ENCODE data around the gene MSANTD3.
A peak's percentile ranks its signal among the peaks of the same experiment; 100 is the strongest.
"Not testable (repeated sequence)": the region's sequence is repeated elsewhere in the genome, so short reads cannot be mapped to it uniquely, and the experiment has no call there.

MSANTD3 gene, protein sequence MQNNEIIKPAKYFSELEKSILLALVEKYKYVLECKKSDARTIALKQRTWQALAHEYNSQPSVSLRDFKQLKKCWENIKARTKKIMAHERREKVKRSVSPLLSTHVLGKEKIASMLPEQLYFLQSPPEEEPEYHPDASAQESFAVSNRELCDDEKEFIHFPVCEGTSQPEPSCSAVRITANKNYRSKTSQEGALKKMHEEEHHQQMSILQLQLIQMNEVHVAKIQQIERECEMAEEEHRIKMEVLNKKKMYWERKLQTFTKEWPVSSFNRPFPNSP

DNA sequence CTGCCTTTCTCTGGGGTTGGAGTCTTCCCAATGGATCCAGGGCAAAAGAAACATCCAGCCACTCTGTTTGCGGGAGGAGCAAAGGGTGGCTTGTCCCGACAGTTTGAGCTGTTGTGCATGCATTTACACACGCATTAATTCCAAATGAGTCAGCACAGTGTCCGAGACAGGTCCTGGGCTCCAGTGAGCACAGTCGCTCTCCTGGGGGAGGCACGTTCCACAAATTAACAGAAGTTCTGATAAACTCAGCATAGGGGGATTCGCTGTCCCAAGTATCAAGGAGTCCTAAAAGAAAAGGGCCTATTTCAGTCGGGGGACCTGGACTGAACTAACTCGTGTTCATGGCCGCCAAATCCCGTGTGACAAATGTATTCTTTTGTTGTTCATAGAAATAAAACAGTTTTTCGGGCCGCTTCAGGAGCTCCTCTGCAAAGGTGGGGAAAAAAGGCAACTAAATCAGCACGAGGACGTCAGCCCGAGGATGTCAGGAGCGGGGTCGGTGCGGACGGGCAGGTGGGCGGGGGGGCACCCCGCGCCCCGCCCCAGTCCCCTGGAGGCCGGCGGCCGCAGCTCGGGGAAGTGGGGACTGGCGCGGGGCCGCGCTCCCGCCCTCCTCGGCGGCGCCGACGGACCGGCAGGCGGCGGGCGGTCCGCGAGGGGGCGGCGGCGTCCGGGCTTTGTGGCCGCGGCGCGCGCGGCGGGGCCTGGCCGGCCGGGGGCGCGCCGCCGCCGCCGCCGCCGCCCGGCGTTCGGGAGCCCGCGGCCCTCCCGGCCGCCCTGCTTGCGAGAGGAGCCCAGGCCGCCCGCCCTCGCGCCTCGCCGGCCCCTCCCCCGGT is at the start of gene MSANTD3:
Gene MSANTD3 (plus strand): TSS at position 614 of the 836 bp plus-strand sequence. CDS start 14,796 bp downstream, outside the sequence.
- peak; percentile 48 for DNase-seq (ENCODE audit: low spot score)

- no peak for DNase-seq (ENCODE audit: low spot score)
Observed at GRCh38 chr9:100379862-100380261, 47.1 kb upstream of the MSANTD3 start.

DNA sequence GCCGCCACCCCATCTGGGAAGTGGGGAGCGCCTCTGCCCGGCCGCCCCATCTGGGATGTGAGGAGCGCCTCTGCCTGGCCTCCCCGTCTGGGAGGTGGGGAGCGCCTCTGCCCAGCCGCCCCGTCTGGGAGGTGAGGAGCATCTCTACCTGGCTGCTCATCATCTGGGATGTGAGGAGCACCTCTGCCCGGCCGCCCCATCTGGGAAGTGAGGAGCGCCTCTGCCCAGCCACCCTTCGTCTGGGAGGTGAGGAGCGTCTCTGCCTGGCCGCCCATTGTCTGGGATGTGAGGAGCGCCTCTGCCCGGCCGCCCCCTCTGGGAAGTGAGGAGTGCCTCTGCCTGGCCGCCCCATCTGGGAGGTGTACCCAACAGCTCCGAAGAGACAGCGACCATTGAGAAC is 34.0 kb upstream of the MSANTD3 start:
- DNase-seq (ENCODE audit: low spot score): not testable (repeated sequence)

DNA sequence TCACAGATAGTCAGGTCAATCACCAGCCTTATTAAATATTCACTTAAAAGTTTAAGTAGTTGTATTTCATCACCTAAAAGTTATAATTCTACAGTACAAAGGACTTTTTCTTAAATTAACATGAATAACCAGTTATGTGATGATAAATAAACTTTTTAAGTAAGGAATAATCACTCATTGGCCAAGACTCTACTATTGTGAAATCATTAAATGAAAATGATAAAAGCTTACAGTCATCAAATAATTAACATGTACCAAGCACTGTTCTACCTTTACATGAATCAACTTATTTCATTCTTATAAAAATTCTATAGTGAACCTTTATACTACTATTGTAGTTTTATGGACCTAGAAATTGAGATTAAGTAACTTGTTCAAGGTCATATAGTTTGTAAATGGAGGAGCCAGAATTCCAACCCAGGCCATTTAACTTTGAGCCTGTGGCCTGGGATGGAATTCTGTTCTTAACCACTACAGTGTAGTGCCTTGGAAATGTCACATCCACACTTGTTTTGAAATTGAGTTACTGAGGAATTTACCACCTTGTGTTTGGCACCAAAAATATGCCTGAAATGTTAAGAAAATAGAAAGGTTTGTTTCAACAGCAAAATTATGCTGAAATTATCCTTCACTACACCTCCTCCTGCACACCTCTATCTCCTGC is 32.8 kb upstream of the MSANTD3 start:
- DNase-seq (ENCODE audit: low spot score): no peak

- no peak for DNase-seq (ENCODE audit: low spot score)
Observed at GRCh38 chr9:100394816-100395215, 32.1 kb upstream of the MSANTD3 start.

GRCh38 chr9:100396769-100397168 is 30.2 kb upstream of the MSANTD3 start:
- DNase-seq (ENCODE audit: low spot score): no peak

GRCh38 chr9:100397529-100398266 is 29.2 kb upstream of the MSANTD3 start:
- DNase-seq (ENCODE audit: low spot score): no peak

DNA sequence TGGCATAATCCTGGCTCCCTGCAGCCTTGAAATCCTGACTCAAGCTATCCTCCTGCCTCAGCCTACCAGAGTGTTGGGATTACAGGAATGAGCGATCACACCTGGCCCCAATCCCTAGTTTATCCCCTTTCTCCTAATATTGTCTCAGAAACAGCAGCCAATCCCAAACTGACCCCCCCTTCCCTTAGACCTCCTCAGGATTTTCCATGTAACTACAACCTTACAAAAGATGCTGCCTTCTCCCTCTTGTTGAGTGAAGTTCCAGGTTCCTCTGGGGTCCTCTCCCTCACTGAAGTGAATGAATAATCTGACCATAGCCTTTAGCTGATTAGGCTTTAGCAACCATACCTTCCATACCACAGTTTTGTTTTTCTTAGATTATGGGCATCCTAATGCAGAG is 25.9 kb upstream of the MSANTD3 start:
- no peak for DNase-seq (ENCODE audit: low spot score)

- no peak for DNase-seq (ENCODE audit: low spot score)
Observed at GRCh38 chr9:100406962-100407361, 20.0 kb upstream of the MSANTD3 start.

DNA sequence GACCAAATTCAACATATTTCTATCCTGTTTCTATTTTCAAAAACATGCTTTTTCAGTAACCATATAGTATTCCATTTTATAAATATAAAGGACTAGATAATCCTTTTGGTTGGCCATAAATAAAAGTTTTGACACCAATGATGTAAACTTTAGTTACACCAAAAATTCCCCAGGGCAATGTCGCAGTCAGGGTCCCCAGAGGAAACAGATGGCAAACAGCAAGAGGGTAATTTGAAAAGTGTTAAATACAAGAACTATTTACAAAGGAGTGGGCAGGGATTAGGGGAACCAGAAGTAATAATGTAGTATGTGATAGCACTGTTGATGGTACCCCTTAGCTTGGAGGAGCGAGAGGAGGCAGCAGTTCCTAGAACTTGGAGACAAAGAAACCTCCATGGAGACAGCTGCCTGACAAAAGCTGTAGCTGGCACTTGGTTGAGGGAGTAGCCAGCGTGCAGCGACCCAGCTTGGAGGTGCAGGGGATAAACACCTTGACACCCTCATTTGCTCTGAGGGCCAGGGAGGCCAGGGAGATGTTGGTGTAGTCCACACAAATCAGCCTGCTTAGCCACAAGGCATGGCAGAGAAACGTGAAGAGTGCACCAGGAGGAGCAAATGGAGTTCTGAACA is 18.3 kb upstream of the MSANTD3 start:
- no peak for DNase-seq (ENCODE audit: low spot score)

DNA sequence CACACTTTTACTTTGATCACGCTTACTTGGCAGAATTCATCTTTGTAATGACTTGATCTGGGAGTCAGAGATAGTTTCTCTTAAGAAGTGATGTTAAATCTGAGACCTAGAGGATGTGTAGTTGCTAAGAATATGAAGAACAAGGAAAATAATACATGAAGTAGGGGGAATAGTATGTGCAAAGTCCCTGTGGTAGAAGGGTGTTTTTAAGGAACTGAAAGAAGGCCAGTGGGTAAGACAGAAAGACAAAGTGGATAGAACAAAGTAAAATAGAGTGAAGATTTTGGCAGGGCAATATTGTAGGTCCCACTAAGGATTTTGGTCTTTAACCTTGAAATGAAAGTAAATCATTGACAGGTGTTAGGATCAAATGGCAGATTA is 17.8 kb upstream of the MSANTD3 start:
- no peak for DNase-seq (ENCODE audit: low spot score)

GRCh38 chr9:100411472-100412283 is 15.3 kb upstream of the MSANTD3 start:
- peak; percentile 85 for DNase-seq (ENCODE audit: low spot score)

- no peak for DNase-seq (ENCODE audit: low spot score)
Observed at GRCh38 chr9:100413839-100414420, 13.0 kb upstream of the MSANTD3 start.

DNA sequence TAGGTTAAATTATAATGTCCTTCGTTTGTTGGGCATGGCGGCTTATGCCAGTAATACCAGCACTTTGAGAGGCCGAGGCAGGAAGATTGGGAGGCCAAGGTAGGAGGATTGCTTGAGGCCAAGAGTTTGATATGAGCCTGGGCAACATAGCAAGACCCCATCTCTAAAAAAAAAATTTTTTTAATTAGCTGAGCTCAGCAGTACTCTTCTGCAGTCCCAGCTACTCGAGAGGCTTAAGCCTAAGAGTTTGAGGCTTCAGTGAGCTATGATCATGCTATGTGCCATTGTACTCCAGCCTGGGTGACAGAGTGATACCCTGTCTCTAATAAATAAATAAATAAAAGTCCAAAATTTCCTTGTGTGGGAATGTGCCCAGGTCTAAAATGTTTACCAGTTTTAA is 9.1 kb upstream of the MSANTD3 start:
- no peak for DNase-seq (ENCODE audit: low spot score)

DNA sequence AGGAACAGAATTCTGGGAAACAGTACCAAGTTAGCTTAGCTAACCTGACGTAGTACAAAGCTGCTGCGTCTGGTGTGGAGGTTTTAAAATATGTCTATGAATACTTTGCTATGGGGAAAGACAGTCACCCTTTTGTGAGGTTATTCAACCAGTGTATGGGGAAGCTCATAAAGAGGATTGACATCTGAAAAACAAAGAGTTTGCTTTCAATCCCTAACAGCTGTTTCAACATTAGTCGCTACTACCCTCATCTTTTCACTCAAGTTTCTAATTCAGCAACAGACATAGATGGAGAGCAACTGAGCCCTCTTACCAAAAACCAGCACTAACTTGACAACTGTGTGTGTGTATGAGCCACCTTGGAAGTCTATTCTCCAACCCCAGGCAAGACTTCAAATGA is 7.8 kb upstream of the MSANTD3 start:
- no peak for DNase-seq (ENCODE audit: low spot score)

DNA sequence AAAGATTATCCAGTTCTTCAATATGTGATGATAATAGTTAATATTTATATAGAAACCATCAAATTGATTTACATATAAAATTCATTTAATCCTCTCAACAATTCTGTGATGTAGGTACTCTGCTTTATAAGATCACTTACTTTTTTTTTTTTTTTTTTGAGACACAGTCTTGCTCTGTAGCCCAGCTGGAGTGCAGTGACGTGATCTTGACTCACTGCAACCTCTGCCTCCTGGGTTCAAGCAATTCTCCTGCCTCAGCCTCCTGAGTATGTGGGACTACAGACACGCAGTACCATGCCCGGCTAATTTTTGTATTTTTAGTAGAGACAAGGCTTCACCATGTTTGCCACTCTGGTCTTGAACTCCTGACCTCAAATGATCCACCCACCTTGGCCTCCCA is 5.8 kb upstream of the MSANTD3 start:
- DNase-seq (ENCODE audit: low spot score): not testable (repeated sequence)

- no peak for DNase-seq (ENCODE audit: low spot score)
Observed at GRCh38 chr9:100425758-100426157, 1.2 kb upstream of the MSANTD3 start.

DNA sequence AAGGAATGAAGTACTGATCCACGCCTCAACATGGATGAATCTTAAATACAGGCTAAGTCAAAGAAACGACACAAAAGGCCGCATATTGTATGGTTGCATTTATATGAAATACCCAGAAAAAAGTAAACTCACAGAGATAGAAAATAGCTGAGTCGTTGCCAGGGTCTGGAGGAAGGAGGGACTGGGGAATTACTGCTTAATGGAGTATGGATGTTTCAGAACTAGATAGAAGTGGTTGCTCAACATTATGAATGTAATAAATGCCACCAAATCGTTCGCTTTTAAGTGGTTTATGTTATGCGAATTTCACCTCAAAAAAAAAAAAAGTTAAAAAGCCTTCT is 784 bp upstream of the MSANTD3 start:
- DNase-seq (ENCODE audit: low spot score): no peak

DNA sequence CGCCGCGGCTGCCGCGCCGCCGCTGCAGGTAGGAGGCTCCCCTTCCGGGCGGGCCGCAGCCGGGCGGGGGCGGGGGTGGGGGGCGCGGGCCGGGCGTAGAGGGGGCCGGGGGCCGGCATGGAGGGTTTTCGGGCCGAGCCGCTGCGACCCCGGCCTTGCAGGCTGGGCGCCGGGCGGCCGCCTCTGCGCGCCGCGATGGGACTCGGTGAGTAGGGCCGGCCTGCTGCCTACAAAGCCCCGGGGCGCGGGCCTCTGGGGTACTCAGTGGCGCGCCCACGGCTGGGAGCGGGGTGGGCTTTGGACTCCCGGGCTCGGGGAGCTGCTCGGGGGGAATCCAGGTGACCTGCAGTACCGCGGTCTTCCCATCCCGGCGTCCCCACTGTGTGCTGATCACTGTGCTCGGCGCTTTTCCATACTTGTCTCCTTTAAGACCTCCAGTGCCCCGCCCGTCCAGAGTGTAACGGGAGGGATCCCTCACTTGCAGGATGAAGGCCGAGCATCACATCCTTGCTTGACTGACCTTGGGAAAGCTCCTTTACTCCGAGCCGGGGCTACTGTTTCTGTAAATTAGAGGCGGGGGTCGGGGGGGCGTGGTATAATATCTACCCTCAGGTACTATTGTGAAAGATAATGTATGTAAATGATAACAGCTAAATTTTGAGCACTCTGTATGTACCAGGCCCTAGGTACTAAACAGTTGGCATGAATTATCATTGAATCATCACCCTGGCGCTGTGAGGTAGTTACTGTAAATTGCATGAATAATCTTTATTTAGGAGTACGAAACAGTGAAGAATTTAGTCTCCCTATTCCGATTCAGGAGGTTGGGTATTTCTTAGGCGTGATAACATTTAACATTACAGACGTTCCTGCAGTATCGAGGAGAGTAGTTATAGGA is 672 bp downstream of the MSANTD3 start:
- no peak for DNase-seq (ENCODE audit: low spot score)
